Endothelial cell of umbilical vein (primary cell): ENCODE results near the gene CCDC34. TPM values are rescaled to one million over a fixed set of nuclear protein-coding genes. Genes with fewer than 3 reads are reported as not detected.

ENCODE experiments used
- BruUV-seq: library from RNA; stranded (reverse); fragments of 400-500 nt; replicated peaks from 2 replicates; lab custom pipeline; 2021; lab: Mats Ljungman, UMichigan
- CTCF ChIA-PET: fragments of 300-600, 350-600 bp; sonication (Branson Sonifier 250); formaldehyde crosslinking; loops from one replicate; lab custom pipeline; 2021; ENCODE audit warnings: antibody characterized with exemption, inconsistent platforms; lab: Charles Lee
- POLR2A ChIA-PET: fragments of 300-600, 350-600 bp; sonication (Branson Sonifier 250); formaldehyde crosslinking; loops from one replicate; lab custom pipeline; 2021; ENCODE audit warnings: antibody characterized with exemption, inconsistent platforms; lab: Charles Lee
- DNase-seq: peaks from one replicate; pipeline ENCODE4 v3.0.0-alpha.2; 2011; ENCODE audit warnings: low read depth, low spot score
- FAIRE-seq: peaks from 2 replicates; lab custom pipeline; 2011; peaks lifted over from hg19 to GRCh38; lab: Jason Lieb, UNC
- H2AFZ ChIP-seq: 2 replicates; pipeline ENCODE4 v1.6.0; 2012; ENCODE audit warnings: low read depth, low read length, control low read depth, inconsistent platforms
- H3K27ac ChIP-seq: 2 replicates; pipeline ENCODE4 v1.5.1; 2011; ENCODE audit warnings: low read depth, mild to moderate bottlenecking, control low read depth, low read length, moderate library complexity; ENCODE audit not compliant: insufficient read depth
- H3K27me3 ChIP-seq, 2 experiments: 2 replicates each; pipeline versions ENCODE4 v1.6.0 to v1.6.1; 2011; ENCODE audit warnings: low read length in 2 of 2, mixed read lengths in 1 of 2; ENCODE audit not compliant: control insufficient read depth in 2 of 2, insufficient read depth in 2 of 2
- H3K36me3 ChIP-seq, 2 experiments: 2 replicates in 1 of 2; 3 replicates in 1 of 2; pipeline ENCODE4 v1.5.1; 2011; ENCODE audit warnings: low read length in 2 of 2, mild to moderate bottlenecking in 1 of 2, moderate library complexity in 1 of 2; ENCODE audit not compliant: control insufficient read depth in 2 of 2, insufficient read depth in 2 of 2; ENCODE audit errors: extremely low read depth in 1 of 2
- H3K4me1 ChIP-seq: 3 replicates; pipeline ENCODE4 v1.5.1; 2011; ENCODE audit warnings: mild to moderate bottlenecking, low read length; ENCODE audit not compliant: control insufficient read depth, insufficient read depth; ENCODE audit errors: extremely low read depth
- H3K4me2 ChIP-seq: 2 replicates; pipeline ENCODE4 v1.6.1; 2011; ENCODE audit warnings: low read length, control low read depth, mixed read lengths; ENCODE audit not compliant: insufficient read depth
- H3K4me3 ChIP-seq, 3 experiments: fragments of 200-600 bp in 1 of 3; sonication (generic), shearing (Covaris generic) in 1 of 3; replicated peaks in 1 of 3; 2 replicates each; pipeline ENCODE4 v1.5.1; 2011 to 2016; ENCODE audit warnings: control low read depth in 3 of 3, low read length in 3 of 3, mild to moderate bottlenecking in 2 of 3, inconsistent platforms in 1 of 3, low read depth in 1 of 3, moderate library complexity in 1 of 3; ENCODE audit not compliant: insufficient read depth in 1 of 3
- H3K79me2 ChIP-seq: 2 replicates; pipeline ENCODE4 v1.6.0; 2012; ENCODE audit warnings: low read length, inconsistent platforms; ENCODE audit not compliant: control insufficient read depth, insufficient read depth
- H3K9ac ChIP-seq: replicated peaks from 2 replicates; pipeline ENCODE3; 2011; ENCODE audit warnings: low read length, control low read depth; ENCODE audit not compliant: insufficient read depth; ENCODE audit errors: extremely low read depth
- H3K9me1 ChIP-seq: replicated peaks from 3 replicates; pipeline ENCODE4 v1.6.0; 2011; ENCODE audit warnings: mild to moderate bottlenecking, low read length; ENCODE audit not compliant: control insufficient read depth, insufficient read depth; ENCODE audit errors: extremely low read depth
- H3K9me3 ChIP-seq: replicated peaks from 2 replicates; pipeline ENCODE4 v1.5.1; 2012; ENCODE audit warnings: low read length, inconsistent platforms; ENCODE audit not compliant: control insufficient read depth, insufficient read depth
- H4K20me1 ChIP-seq: replicated peaks from 2 replicates; pipeline ENCODE3; 2011; ENCODE audit warnings: mild to moderate bottlenecking, low read length; ENCODE audit not compliant: control insufficient read depth, insufficient read depth; ENCODE audit errors: extremely low read depth
- EZH2 ChIP-seq: IDR thresholded peaks from 2 replicates; pipeline ENCODE4 v1.6.1; 2012; ENCODE audit warnings: borderline replicate concordance, low read depth, mild to moderate bottlenecking, moderate library complexity, low read length, inconsistent platforms; ENCODE audit not compliant: severe bottlenecking
- FOS ChIP-seq: IDR thresholded peaks from 2 replicates; pipeline ENCODE4 v1.6.1; 2011; ENCODE audit warnings: mild to moderate bottlenecking, low read length, moderate library complexity, borderline replicate concordance; ENCODE audit not compliant: insufficient read depth
- GATA2 ChIP-seq: IDR thresholded peaks from 2 replicates; pipeline ENCODE4 v1.7.0; 2011; ENCODE audit warnings: low read depth, mild to moderate bottlenecking, moderate library complexity, mixed read lengths, low read length; ENCODE audit not compliant: insufficient read length, insufficient read depth
- JUN ChIP-seq: IDR thresholded peaks from 2 replicates; pipeline ENCODE4 v1.6.1; 2011; ENCODE audit warnings: borderline replicate concordance, low read depth; ENCODE audit not compliant: insufficient read length, insufficient read depth
- MYC ChIP-seq: IDR thresholded peaks from one replicate; pipeline ENCODE4 v1.6.1; 2011; ENCODE audit warnings: mild to moderate bottlenecking, low read depth, low read length
- POLR2A ChIP-seq: IDR thresholded peaks from 2 replicates; pipeline ENCODE4 v1.6.1; 2012; ENCODE audit warnings: low read depth, mild to moderate bottlenecking, control low read depth, low read length
- POLR2AphosphoS5 ChIP-seq: IDR thresholded peaks from 2 replicates; pipeline ENCODE4 v1.6.1; 2012; ENCODE audit warnings: low read depth, mild to moderate bottlenecking, control low read depth, low read length, moderate library complexity; ENCODE audit not compliant: insufficient read depth
- dilution Hi-C: fragments of 300-500 bp; cut with MboI; formaldehyde crosslinking; loops from one replicate; pipeline ENCODE4 v1.15.0; 2019; ENCODE audit warnings: low sequenced_read_pairs; ENCODE audit not compliant: extremely low pct_ligation_motif_present
- intact Hi-C: fragments of 100-400 bp; cut with micrococcal nuclease; formaldehyde crosslinking; loops from one replicate; pipeline ENCODE4 v1.10.0; 2022
- polyA plus RNA-seq, 4 experiments: library from polyadenylated mRNA; depleted of rRNA in 3 of 4; stranded (reverse) in 3 of 4; unstranded in 1 of 4; fragments of >200 nt; gene quantifications; 2 replicates each; pipeline versions ENCODE4 v1.2.1 to v1.2.3, GENCODE V29; 2011 to 2012; ENCODE audit warnings: missing spikeins in 1 of 4
- total RNA-seq: library from RNA; stranded (reverse); gene quantifications from 2 replicates; pipeline ENCODE4 v1.2.3, GENCODE V29; 2021
- TF ChIP-seq, protein P1 (sequence below), 2 donors: IDR thresholded peaks; 1 replicate in 1 of 2; 2 replicates in 1 of 2; pipeline ENCODE4 v1.5.1; 2011; ENCODE audit warnings: low read length in 2 of 2, mild to moderate bottlenecking in 2 of 2, moderate library complexity in 2 of 2, control low read depth in 1 of 2, inconsistent platforms in 1 of 2, low read depth in 1 of 2; ENCODE audit not compliant: insufficient read depth in 1 of 2; ENCODE audit errors: extremely low read depth in 1 of 2
- TF ChIP-seq, protein P2 (sequence below): IDR thresholded peaks from 2 replicates; pipeline ENCODE4 v1.6.1; 2011; ENCODE audit not compliant: insufficient read depth, insufficient read length

CCDC34 gene
- total and polyA plus RNA-seq, 2 donors (not counting 3 experiments of a cell fraction or from before 2014, with no cell fraction given), result 2.3 to 11.4 TPM

DNA sequence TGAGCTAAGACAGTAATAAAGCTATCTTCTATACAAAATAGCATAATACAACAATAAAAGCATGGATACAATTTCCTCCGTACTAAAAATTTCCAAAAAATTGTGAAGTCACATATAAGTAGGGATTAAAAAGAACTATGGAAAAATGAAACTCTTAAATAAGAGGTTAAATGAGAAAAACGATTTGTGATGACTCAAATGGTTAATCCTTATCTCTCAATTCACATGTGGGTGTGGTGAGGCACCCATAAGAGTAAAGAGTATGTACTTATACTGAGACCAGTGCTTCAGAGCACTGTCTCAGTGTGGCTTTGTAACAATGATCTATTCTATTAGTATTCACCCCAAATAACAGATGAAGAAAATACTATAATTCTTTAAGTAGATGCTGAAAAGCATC, 25.0 kb upstream of the CCDC34 start:
- Histone ChIP-seq H3K9ac (no peak overlapping the region), H3K36me3 (no peaks in the 10 kb centered on the region), H3K9me3 (no peaks in the 10 kb centered on the region), H3K4me2 (no peak overlapping the region), H2AFZ (no peak overlapping the region), H3K79me2 (no peaks in the 10 kb centered on the region), H3K27me3 (no peaks in the 10 kb centered on the region), H3K27ac (no peak overlapping the region), H3K9me1 (no peaks in the 10 kb centered on the region), H3K4me3 (no peak overlapping the region), H4K20me1 (no peaks in the 10 kb centered on the region), H3K4me1 (peaks cover 10% of the 10 kb centered on the region)
- DNase-seq (no peak), FAIRE-seq (no peak)
- POLR2A ChIA-PET, result no interaction called here
- dilution Hi-C loops, result no loop called here
- CTCF ChIA-PET, result no interaction called here
- intact Hi-C loops, result loop anchor here (2.0 kb wide), 1 partner anchor 69 kb away; no protein-coding TSS in a partner anchor
- BruUV-seq, result no TSS peak
- no peak for TF ChIP-seq POLR2AphosphoS5
- TF ChIP-seq GATA2, result no peak
- TF ChIP-seq EZH2, result no peak
- TF ChIP-seq, protein P1, sequence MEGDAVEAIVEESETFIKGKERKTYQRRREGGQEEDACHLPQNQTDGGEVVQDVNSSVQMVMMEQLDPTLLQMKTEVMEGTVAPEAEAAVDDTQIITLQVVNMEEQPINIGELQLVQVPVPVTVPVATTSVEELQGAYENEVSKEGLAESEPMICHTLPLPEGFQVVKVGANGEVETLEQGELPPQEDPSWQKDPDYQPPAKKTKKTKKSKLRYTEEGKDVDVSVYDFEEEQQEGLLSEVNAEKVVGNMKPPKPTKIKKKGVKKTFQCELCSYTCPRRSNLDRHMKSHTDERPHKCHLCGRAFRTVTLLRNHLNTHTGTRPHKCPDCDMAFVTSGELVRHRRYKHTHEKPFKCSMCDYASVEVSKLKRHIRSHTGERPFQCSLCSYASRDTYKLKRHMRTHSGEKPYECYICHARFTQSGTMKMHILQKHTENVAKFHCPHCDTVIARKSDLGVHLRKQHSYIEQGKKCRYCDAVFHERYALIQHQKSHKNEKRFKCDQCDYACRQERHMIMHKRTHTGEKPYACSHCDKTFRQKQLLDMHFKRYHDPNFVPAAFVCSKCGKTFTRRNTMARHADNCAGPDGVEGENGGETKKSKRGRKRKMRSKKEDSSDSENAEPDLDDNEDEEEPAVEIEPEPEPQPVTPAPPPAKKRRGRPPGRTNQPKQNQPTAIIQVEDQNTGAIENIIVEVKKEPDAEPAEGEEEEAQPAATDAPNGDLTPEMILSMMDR (IDR thresholded peaks at IDR 0.05; ENCODE audit: extremely low read depth in 1 of 2, insufficient read depth in 1 of 2, low read depth in 1 of 2, low read length in 2 of 2), result no peak
- no peak for TF ChIP-seq POLR2A
- no peak for TF ChIP-seq JUN
- TF ChIP-seq, protein P2, sequence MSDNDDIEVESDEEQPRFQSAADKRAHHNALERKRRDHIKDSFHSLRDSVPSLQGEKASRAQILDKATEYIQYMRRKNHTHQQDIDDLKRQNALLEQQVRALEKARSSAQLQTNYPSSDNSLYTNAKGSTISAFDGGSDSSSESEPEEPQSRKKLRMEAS, result no peak
- TF ChIP-seq FOS, result no peak
- TF ChIP-seq MYC, result no peak
